Uterus (tissue), 4 donors: ENCODE data around the gene PDE4D. TPM values are rescaled to one million over a fixed set of nuclear protein-coding genes. Genes with fewer than 3 reads are reported as not detected.
A peak's percentile ranks its signal among the peaks of the same experiment; 100 is the strongest.

Source experiments
- DNase-seq, 2 donors: peaks; one replicate each; pipeline ENCODE4 v3.0.0-alpha.2; 2019 to 2020
- H3K27ac ChIP-seq, 2 donors: fragments of 200-600 bp; sonication (generic); 1 replicate in 1 of 2; 2 replicates in 1 of 2; pipeline ENCODE4 v1.5.1; 2016 to 2018
- H3K27me3 ChIP-seq, 2 donors: fragments of 200-600 bp; sonication (generic); one replicate each; pipeline ENCODE4 v1.5.1; 2018 to 2019; ENCODE audit warnings: control low read depth in 1 of 2
- H3K36me3 ChIP-seq, 2 donors: fragments of 200-600 bp; sonication (generic); one replicate each; pipeline ENCODE4 v1.5.1; 2019; ENCODE audit warnings: control low read depth in 1 of 2
- H3K4me1 ChIP-seq, 2 donors: fragments of 200-600 bp; sonication (generic); one replicate each; pipeline ENCODE4 v1.5.1; 2018 to 2019; ENCODE audit warnings: control low read depth in 1 of 2
- H3K4me3 ChIP-seq, 2 donors: fragments of 200-600 bp; sonication (generic); 1 replicate in 1 of 2; 2 replicates in 1 of 2; pipeline ENCODE4 v1.5.1; 2018 to 2019; ENCODE audit warnings: mild to moderate bottlenecking in 1 of 2
- H3K9me3 ChIP-seq, 2 donors: fragments of 200-600 bp; sonication (generic); one replicate each; pipeline ENCODE4 v1.5.1; 2019; ENCODE audit warnings: control low read depth in 1 of 2
- POLR2A ChIP-seq, 2 donors: fragments of 450-650 bp; IDR thresholded peaks; one replicate each; pipeline ENCODE4 v1.6.1; 2016; ENCODE audit warnings: antibody characterized with exemption in 2 of 2, mild to moderate bottlenecking in 1 of 2, moderate library complexity in 1 of 2
- intact Hi-C: fragments of 100-400 bp; cut with DNase I; formaldehyde crosslinking; loops from one replicate; pipeline ENCODE4 v1.15.1; 2023; ENCODE audit warnings: low total_unique reads
- total RNA-seq, 4 donors: library from RNA; depleted of rRNA in 3 of 4; stranded (reverse); fragments of >200 nt in 3 of 4; gene quantifications; one replicate each; pipeline versions ENCODE4 v1.1.0 to v1.2.4, GENCODE V29; 2014 to 2023
- TF ChIP-seq, protein P1 (sequence below), 4 experiments: fragments of 200-600 bp in 2 of 4; fragments of 450-650 bp in 2 of 4; sonication (generic) in 2 of 4; IDR thresholded peaks; one replicate each; pipeline ENCODE4 v1.5.1; 2016 to 2019; ENCODE audit warnings: antibody characterized with exemption in 4 of 4, mild to moderate bottlenecking in 2 of 4, moderate library complexity in 1 of 4
- donor health status: DM: yes; HTN: yes; CAD: no.

PDE4D gene
- total RNA-seq, 4 donors from 2014 or later = 27.1 to 77.0 (median 45.8) TPM

DNA sequence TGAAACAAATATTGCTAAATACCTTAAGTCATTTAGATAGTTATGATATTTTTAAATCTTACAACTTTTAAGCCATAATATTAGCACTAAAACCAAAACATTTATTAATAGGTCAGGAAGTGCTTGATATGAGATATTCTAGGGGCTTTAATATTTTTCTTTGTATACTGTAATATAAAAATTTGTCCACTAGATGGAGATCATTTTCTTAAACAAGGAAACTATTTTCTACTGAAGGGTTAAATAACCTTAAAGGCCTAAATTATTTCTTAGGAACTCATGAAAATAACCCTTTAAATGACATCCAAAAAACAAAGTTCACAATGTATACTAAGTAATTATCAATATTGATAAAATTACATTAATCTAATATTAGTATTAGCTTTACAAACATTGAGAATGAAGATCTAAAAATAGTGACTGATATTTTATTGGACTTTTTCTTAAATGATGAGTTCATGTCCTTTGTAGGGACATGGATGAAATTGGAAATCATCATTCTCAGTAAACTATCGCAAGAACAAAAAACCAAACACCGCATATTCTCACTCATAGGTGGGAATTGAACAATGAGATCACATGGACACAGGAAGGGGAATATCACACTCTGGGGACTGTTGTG, 675.0 kb downstream of the PDE4D start:
- Histone ChIP-seq H3K27ac (no peak overlapping the region), H3K4me1 (no peaks in the 10 kb centered on the region), H3K27me3 (no peaks in the 10 kb centered on the region), H3K9me3 (no peaks in the 10 kb centered on the region), H3K4me3 (no peak overlapping the region), H3K36me3 (no peaks in the 10 kb centered on the region)
- TF ChIP-seq POLR2A (IDR thresholded peaks at IDR 0.05) = no peak
- TF ChIP-seq, protein P1, sequence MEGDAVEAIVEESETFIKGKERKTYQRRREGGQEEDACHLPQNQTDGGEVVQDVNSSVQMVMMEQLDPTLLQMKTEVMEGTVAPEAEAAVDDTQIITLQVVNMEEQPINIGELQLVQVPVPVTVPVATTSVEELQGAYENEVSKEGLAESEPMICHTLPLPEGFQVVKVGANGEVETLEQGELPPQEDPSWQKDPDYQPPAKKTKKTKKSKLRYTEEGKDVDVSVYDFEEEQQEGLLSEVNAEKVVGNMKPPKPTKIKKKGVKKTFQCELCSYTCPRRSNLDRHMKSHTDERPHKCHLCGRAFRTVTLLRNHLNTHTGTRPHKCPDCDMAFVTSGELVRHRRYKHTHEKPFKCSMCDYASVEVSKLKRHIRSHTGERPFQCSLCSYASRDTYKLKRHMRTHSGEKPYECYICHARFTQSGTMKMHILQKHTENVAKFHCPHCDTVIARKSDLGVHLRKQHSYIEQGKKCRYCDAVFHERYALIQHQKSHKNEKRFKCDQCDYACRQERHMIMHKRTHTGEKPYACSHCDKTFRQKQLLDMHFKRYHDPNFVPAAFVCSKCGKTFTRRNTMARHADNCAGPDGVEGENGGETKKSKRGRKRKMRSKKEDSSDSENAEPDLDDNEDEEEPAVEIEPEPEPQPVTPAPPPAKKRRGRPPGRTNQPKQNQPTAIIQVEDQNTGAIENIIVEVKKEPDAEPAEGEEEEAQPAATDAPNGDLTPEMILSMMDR (IDR thresholded peaks at IDR 0.05) = peak in 2 of 4 experiments; percentile 27 to 43
- no peak for DNase-seq
- intact Hi-C loops = no loop called here

DNA sequence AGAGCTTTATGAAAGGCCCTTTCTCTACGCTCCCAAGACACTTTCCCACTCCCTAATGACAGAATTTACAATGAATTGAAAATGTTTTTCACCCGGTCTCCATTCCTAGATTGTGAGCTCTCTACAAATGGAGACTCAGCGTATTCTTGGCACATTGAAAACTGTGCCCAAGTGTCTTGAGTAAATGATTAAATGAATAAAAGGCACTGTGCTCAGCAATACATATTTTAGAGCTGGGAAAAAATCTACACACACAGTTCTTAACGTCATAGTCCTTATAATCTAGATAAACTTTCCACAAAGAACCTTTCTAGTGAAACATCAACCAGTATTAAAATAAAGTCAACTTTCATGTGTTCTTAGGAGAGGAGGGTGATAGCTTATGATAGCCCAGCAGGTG, 676.7 kb downstream of the PDE4D start:
- no peaks in the 10 kb centered on the region for H3K4me1 ChIP-seq
- no peaks in the 10 kb centered on the region for H3K36me3 ChIP-seq
- H3K27me3 ChIP-seq = no peaks in the 10 kb centered on the region
- DNase-seq = no peak
- H3K4me3 ChIP-seq = no peak overlapping the region
- intact Hi-C loops = no loop called here
- no peak for TF ChIP-seq POLR2A (IDR thresholded peaks at IDR 0.05)
- TF ChIP-seq, protein P1 (IDR thresholded peaks at IDR 0.05) = no peak
- no peaks in the 10 kb centered on the region for H3K9me3 ChIP-seq
- no peak overlapping the region for H3K27ac ChIP-seq

DNA sequence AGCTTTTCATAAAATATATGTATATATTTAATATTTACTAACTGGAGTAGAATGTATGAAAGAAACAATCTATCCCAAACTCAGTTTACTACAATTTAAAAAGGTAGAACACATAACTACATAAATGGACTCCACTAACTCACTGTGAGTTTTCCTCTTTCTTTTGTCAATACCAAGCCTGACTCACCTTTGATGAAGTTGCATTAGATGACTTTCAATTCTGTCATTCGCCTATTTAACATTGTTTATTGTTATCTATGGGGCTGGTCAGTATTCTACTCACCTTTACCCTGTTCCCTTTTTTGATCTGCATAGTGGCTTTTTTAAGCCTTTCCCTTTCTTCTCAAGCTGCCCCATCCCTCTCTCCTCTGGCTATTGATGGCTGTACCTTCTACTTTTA, 680.9 kb downstream of the PDE4D start:
- Histone ChIP-seq H3K4me3 (no peak overlapping the region), H3K27me3 (no peaks in the 10 kb centered on the region), H3K4me1 (no peaks in the 10 kb centered on the region), H3K36me3 (no peaks in the 10 kb centered on the region), H3K27ac (no peak overlapping the region), H3K9me3 (no peaks in the 10 kb centered on the region)
- DNase-seq = no peak
- intact Hi-C loops = no loop called here
- no peak for TF ChIP-seq POLR2A (IDR thresholded peaks at IDR 0.05)
- TF ChIP-seq, protein P1 (IDR thresholded peaks at IDR 0.05) = no peak

DNA sequence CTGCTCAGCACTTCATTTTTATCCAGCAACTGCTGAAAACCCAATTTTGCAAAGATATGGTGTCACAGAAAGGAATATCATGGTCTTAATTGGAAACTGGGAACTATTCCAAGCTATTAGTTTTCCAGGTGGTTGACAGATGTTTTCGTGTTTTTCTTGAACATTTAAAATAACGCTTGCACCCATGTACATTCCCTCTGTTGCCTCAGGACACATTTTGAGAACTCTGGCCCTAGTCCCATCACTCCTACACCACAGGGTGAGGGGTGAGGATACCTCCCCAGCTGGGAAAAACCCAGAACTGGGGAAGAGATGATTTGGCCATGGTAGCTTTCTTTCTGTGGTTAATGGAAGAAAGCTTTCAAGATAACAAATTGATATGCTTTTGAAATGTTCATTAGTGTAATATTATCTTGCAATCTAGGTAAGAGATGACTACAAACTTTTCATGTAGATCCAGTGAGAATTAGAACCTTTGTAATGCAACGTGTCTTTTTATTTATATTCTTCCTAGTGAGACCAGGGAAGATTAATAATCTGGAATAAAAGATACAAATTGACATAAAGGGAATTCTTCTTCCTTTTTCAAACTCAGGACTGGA, 683.7 kb downstream of the PDE4D start:
- no peaks in the 10 kb centered on the region for H3K4me1 ChIP-seq
- intact Hi-C loops = no loop called here

DNA sequence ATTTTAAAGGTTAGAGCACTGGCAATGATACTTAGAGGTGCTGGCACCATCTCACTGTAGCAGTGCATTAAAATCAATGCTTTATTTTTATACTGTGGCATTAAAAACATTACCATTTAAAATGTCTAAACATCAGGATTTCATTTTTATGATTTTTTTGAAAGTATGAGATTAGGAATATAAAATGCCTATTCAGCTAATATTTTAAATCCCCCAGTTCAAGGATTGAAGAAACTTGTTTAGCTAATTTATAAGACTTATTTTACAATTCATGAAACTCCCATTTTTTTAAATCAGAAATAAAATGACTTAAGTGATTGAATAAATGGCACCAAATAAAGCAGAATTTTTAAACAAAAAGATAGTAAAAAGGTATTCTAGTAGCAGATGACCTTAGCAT, 685.1 kb downstream of the PDE4D start:
- no peaks in the 10 kb centered on the region for H3K27me3 ChIP-seq
- no peaks in the 10 kb centered on the region for H3K9me3 ChIP-seq
- H3K27ac ChIP-seq = peak overlapping the region; percentile 48 to 56
- H3K4me1 ChIP-seq = no peaks in the 10 kb centered on the region
- DNase-seq = no peak
- H3K36me3 ChIP-seq = no peaks in the 10 kb centered on the region
- intact Hi-C loops = no loop called here
- TF ChIP-seq POLR2A (IDR thresholded peaks at IDR 0.05) = no peak
- TF ChIP-seq, protein P1 (IDR thresholded peaks at IDR 0.05) = no peak
- no peak overlapping the region for H3K4me3 ChIP-seq

More for the DNA sequence above, 683.7 kb downstream of the PDE4D start:
- Histone ChIP-seq H3K4me3 (no peak overlapping the region), H3K36me3 (no peaks in the 10 kb centered on the region), H3K27me3 (no peaks in the 10 kb centered on the region), H3K27ac (peak overlapping the region; percentile 23 to 49), H3K9me3 (no peaks in the 10 kb centered on the region)
- DNase-seq = peak; percentile 30 to 31
- no peak for TF ChIP-seq POLR2A (IDR thresholded peaks at IDR 0.05)
- TF ChIP-seq, protein P1 (IDR thresholded peaks at IDR 0.05) = no peak
